Measurements from ENCODE around the gene OLFM3. TPM values are rescaled to one million over a fixed set of nuclear protein-coding genes. Genes with fewer than 3 reads are reported as not detected.

The OLFM3 gene
- total RNA-seq, 2 experiments from 2014 or later: not detected

- TF ChIP-seq CTCF (IDR thresholded peaks at IDR 0.05): no peak
- intact Hi-C loops (cut with DNase I, micrococcal nuclease): no loop called here
- CTCF ChIA-PET: no interaction called here
- H3K4me1 ChIP-seq (ENCODE audit: insufficient read depth, low read length): no peaks in the 10 kb centered on the region
- H3K4me3 ChIP-seq (ENCODE audit: low read length): no peak overlapping the region
- Mint-ChIP-seq H3K4me1 (ENCODE audit: low read depth) (no peaks in the 10 kb centered on the region), H3K4me3 (no peak overlapping the region), H3K27me3 (no peaks in the 10 kb centered on the region), H3K9me3 (no peaks in the 10 kb centered on the region), H3K36me3 (ENCODE audit: low read depth) (no peaks in the 10 kb centered on the region), H3K27ac (no peak overlapping the region)
- POLR2A ChIA-PET: interaction anchor here (0.6 kb wide), 1 partner anchor 122 kb away, joined by 3 read pairs; no protein-coding TSS in a partner anchor
- no peaks in the 10 kb centered on the region for H3K27me3 ChIP-seq (ENCODE audit: control insufficient read depth in 1 of 2, insufficient read depth in 2 of 2, low read length in 2 of 2)
- no peak for DNase-seq
- no peaks in the 10 kb centered on the region for H3K9me3 ChIP-seq (ENCODE audit: control insufficient read depth in 1 of 2, insufficient read depth in 1 of 2, low read length in 2 of 2)
- no peaks in the 10 kb centered on the region for H3K36me3 ChIP-seq (ENCODE audit: insufficient read depth, low read length)
- no peak overlapping the region for H3K27ac ChIP-seq (ENCODE audit: low read depth in 1 of 2, low read length in 2 of 2)
- no peak for ATAC-seq (ENCODE audit: poor library complexity)
Measured at GRCh38 chr1:101911894-101912293, 84.8 kb downstream of the OLFM3 start.

- Histone ChIP-seq H3K27me3 (ENCODE audit: control insufficient read depth in 1 of 2, insufficient read depth in 2 of 2, low read length in 2 of 2) (no peaks in the 10 kb centered on the region), H3K4me1 (ENCODE audit: insufficient read depth, low read length) (no peaks in the 10 kb centered on the region), H3K36me3 (ENCODE audit: insufficient read depth, low read length) (no peaks in the 10 kb centered on the region), H3K4me3 (ENCODE audit: low read length) (no peak overlapping the region), H3K27ac (ENCODE audit: low read depth in 1 of 2, low read length in 2 of 2) (no peak overlapping the region), H3K9me3 (ENCODE audit: control insufficient read depth in 1 of 2, insufficient read depth in 1 of 2, low read length in 2 of 2) (no peaks in the 10 kb centered on the region)
- Mint-ChIP-seq H3K4me1 (ENCODE audit: low read depth) (no peaks in the 10 kb centered on the region), H3K9me3 (no peaks in the 10 kb centered on the region), H3K27me3 (no peaks in the 10 kb centered on the region), H3K4me3 (no peak overlapping the region), H3K36me3 (ENCODE audit: low read depth) (no peaks in the 10 kb centered on the region), H3K27ac (no peak overlapping the region)
- no peak for DNase-seq
- POLR2A ChIA-PET: no interaction called here
- intact Hi-C loops (cut with DNase I, micrococcal nuclease): no loop called here
- TF ChIP-seq CTCF (IDR thresholded peaks at IDR 0.05): no peak
- ATAC-seq (ENCODE audit: poor library complexity): no peak
- CTCF ChIA-PET: no interaction called here
Measured at GRCh38 chr1:101908980-101909379, 87.7 kb downstream of the OLFM3 start.

- H3K4me1 Mint-ChIP-seq (ENCODE audit: low read depth): no peaks in the 10 kb centered on the region
- Histone ChIP-seq H3K27me3 (ENCODE audit: control insufficient read depth in 1 of 2, insufficient read depth in 2 of 2, low read length in 2 of 2) (no peaks in the 10 kb centered on the region), H3K36me3 (ENCODE audit: insufficient read depth, low read length) (no peaks in the 10 kb centered on the region), H3K27ac (ENCODE audit: low read depth in 1 of 2, low read length in 2 of 2) (no peak overlapping the region), H3K4me3 (ENCODE audit: low read length) (no peak overlapping the region), H3K9me3 (ENCODE audit: control insufficient read depth in 1 of 2, insufficient read depth in 1 of 2, low read length in 2 of 2) (no peaks in the 10 kb centered on the region), H3K4me1 (ENCODE audit: insufficient read depth, low read length) (no peaks in the 10 kb centered on the region)
- DNase-seq (no peak), ATAC-seq (ENCODE audit: poor library complexity) (no peak)
- no peaks in the 10 kb centered on the region for H3K9me3 Mint-ChIP-seq
- intact Hi-C loops (cut with DNase I, micrococcal nuclease): no loop called here
- POLR2A ChIA-PET: no interaction called here
- no peaks in the 10 kb centered on the region for H3K36me3 Mint-ChIP-seq (ENCODE audit: low read depth)
- no peaks in the 10 kb centered on the region for H3K27me3 Mint-ChIP-seq
- no peak overlapping the region for H3K4me3 Mint-ChIP-seq
- CTCF ChIA-PET: no interaction called here
- TF ChIP-seq CTCF (IDR thresholded peaks at IDR 0.05): no peak
- H3K27ac Mint-ChIP-seq: no peak overlapping the region
Measured at GRCh38 chr1:101907264-101907663, 89.5 kb downstream of the OLFM3 start.
